22Rv1 (cell line): ENCODE measurements around the gene SIGLEC10.
"Not testable (repeated sequence)": the region's sequence is repeated elsewhere in the genome, so short reads cannot be mapped to it uniquely, and the experiment has no call there.

ENCODE experiments used
- ZFX ChIP-seq: fragments of 450-650 bp; IDR thresholded peaks from 2 replicates; pipeline ENCODE4 v1.6.1; 2017; ENCODE audit warnings: antibody characterized with exemption, borderline replicate concordance
- TF ChIP-seq, protein P1 (sequence below): fragments of 450-650 bp; IDR thresholded peaks from 2 replicates; pipeline ENCODE4 v1.5.1; 2017; ENCODE audit warnings: mild to moderate bottlenecking

- TF ChIP-seq, protein P1, sequence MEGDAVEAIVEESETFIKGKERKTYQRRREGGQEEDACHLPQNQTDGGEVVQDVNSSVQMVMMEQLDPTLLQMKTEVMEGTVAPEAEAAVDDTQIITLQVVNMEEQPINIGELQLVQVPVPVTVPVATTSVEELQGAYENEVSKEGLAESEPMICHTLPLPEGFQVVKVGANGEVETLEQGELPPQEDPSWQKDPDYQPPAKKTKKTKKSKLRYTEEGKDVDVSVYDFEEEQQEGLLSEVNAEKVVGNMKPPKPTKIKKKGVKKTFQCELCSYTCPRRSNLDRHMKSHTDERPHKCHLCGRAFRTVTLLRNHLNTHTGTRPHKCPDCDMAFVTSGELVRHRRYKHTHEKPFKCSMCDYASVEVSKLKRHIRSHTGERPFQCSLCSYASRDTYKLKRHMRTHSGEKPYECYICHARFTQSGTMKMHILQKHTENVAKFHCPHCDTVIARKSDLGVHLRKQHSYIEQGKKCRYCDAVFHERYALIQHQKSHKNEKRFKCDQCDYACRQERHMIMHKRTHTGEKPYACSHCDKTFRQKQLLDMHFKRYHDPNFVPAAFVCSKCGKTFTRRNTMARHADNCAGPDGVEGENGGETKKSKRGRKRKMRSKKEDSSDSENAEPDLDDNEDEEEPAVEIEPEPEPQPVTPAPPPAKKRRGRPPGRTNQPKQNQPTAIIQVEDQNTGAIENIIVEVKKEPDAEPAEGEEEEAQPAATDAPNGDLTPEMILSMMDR = not testable (repeated sequence)
- not testable (repeated sequence) for TF ChIP-seq ZFX
Measured at GRCh38 chr19:51420511-51420910, 3.1 kb upstream of the SIGLEC10 start.
